H1 (cell line): ENCODE data around the gene KRTAP4-7. TPM values are rescaled to one million over a fixed set of nuclear protein-coding genes. Genes with fewer than 3 reads are reported as not detected.
"Not testable (repeated sequence)": the region's sequence is repeated elsewhere in the genome, so short reads cannot be mapped to it uniquely, and the experiment has no call there.

Experiments used
- CTCF ChIA-PET: fragments of 300-600 bp; sonication (Branson Sonifier 250); formaldehyde crosslinking; loops from one replicate; lab custom pipeline; 2021; ENCODE audit not compliant: partially characterized antibody; lab: Charles Lee
- POLR2A ChIA-PET: fragments of 300-600 bp; sonication (Branson Sonifier 250); formaldehyde crosslinking; loops from one replicate; lab custom pipeline; 2021; ENCODE audit warnings: inconsistent platforms; ENCODE audit not compliant: partially characterized antibody; lab: Charles Lee
- DNase-seq, 2 experiments: peaks; one replicate each; pipeline versions ENCODE4 v3.0.0 to v3.0.0-alpha.2; 2010 to 2022; ENCODE audit warnings: low spot score in 2 of 2, low read depth in 1 of 2, mixed read lengths in 1 of 2
- FAIRE-seq: peaks from 2 replicates; lab custom pipeline; 2011; peaks lifted over from hg19 to GRCh38; lab: Jason Lieb, UNC
- H2AFZ ChIP-seq: 2 replicates; pipeline ENCODE4 v1.8.1; 2012; ENCODE audit warnings: low read length, inconsistent platforms
- H2AK5ac ChIP-seq: 2 replicates; pipeline ENCODE4 v1.6.1; 2013; ENCODE audit warnings: low read depth, low read length
- H2BK120ac ChIP-seq: replicated peaks from 2 replicates; pipeline ENCODE3; 2013; ENCODE audit warnings: low read depth, low read length, inconsistent platforms
- H2BK12ac ChIP-seq: 2 replicates; pipeline ENCODE4 v1.6.1; 2013; ENCODE audit warnings: low read depth, low read length
- H2BK15ac ChIP-seq: 2 replicates; pipeline ENCODE4 v1.6.1; 2013; ENCODE audit warnings: low read length
- H2BK20ac ChIP-seq: 2 replicates; pipeline ENCODE4 v1.6.1; 2013; ENCODE audit warnings: low read length
- H2BK5ac ChIP-seq: 2 replicates; pipeline ENCODE4 v1.6.1; 2013; ENCODE audit warnings: low read depth, low read length
- H3K14ac ChIP-seq: 2 replicates; pipeline ENCODE4 v1.6.1; 2013; ENCODE audit warnings: inconsistent platforms; ENCODE audit not compliant: insufficient read length
- H3K18ac ChIP-seq: 2 replicates; pipeline ENCODE4 v1.6.1; 2013; ENCODE audit warnings: low read length; ENCODE audit errors: extremely low read depth
- H3K23ac ChIP-seq: 2 replicates; pipeline ENCODE4 v1.6.1; 2013; ENCODE audit warnings: inconsistent platforms; ENCODE audit not compliant: insufficient read length
- H3K23me2 ChIP-seq: 2 replicates; pipeline ENCODE4 v1.6.1; 2013; ENCODE audit warnings: low read depth, low read length
- H3K27ac ChIP-seq: 2 replicates; pipeline ENCODE4 v1.6.1; 2011; ENCODE audit warnings: low read depth, low read length, inconsistent platforms
- H3K27me3 ChIP-seq, 4 experiments: replicated peaks in 1 of 4; 1 replicate in 1 of 4; 2 replicates in 3 of 4; pipeline versions ENCODE4 v1.6.1 to v1.8.1; 2011 to 2013; ENCODE audit warnings: low read length in 3 of 4, mild to moderate bottlenecking in 3 of 4, inconsistent platforms in 2 of 4, mixed read lengths in 2 of 4, moderate library complexity in 1 of 4; ENCODE audit not compliant: control insufficient read depth in 3 of 4, insufficient read depth in 3 of 4; ENCODE audit errors: extremely low read depth in 1 of 4
- H3K36me3 ChIP-seq, 4 experiments: 2 replicates each; pipeline versions ENCODE4 v1.6.1 to v1.8.1; 2011 to 2013; ENCODE audit warnings: mild to moderate bottlenecking in 4 of 4, low read length in 3 of 4, moderate library complexity in 2 of 4, control low read depth in 1 of 4, inconsistent platforms in 1 of 4; ENCODE audit not compliant: insufficient read depth in 4 of 4, control insufficient read depth in 2 of 4
- H3K4ac ChIP-seq: replicated peaks from 2 replicates; pipeline ENCODE3; 2013; ENCODE audit warnings: low read length, low read depth, mixed read lengths, inconsistent platforms; ENCODE audit not compliant: insufficient read length
- H3K4me1 ChIP-seq, 4 experiments: replicated peaks in 1 of 4; 1 replicate in 1 of 4; 2 replicates in 3 of 4; pipeline versions ENCODE4 v1.6.1 to v1.8.1; 2011 to 2013; ENCODE audit warnings: low read length in 3 of 4, inconsistent platforms in 2 of 4, mixed read lengths in 1 of 4; ENCODE audit not compliant: insufficient read depth in 4 of 4, control insufficient read depth in 3 of 4
- H3K4me2 ChIP-seq, 2 experiments: 2 replicates each; pipeline versions ENCODE4 v1.6.1 to v1.8.1; 2011 to 2013; ENCODE audit warnings: low read depth in 2 of 2, low read length in 2 of 2, control low read depth in 1 of 2, inconsistent platforms in 1 of 2, mild to moderate bottlenecking in 1 of 2; ENCODE audit not compliant: insufficient read depth in 1 of 2
- H3K4me3 ChIP-seq, 4 experiments: fragments of 200-600, 300-600 bp in 1 of 4; sonication (generic), shearing (Covaris generic), sonication (Bioruptor Twin) in 1 of 4; 2 replicates each; pipeline versions ENCODE4 v1.5.1 to v1.8.1; 2011 to 2016; ENCODE audit warnings: low read length in 4 of 4, low read depth in 3 of 4, control low read depth in 2 of 4, inconsistent platforms in 2 of 4, mild to moderate bottlenecking in 2 of 4, mixed read lengths in 1 of 4, moderate library complexity in 1 of 4; ENCODE audit not compliant: insufficient read depth in 2 of 4; ENCODE audit errors: extremely low read depth in 1 of 4
- H3K56ac ChIP-seq: replicated peaks from 2 replicates; pipeline ENCODE3; 2013; ENCODE audit warnings: low read depth, mild to moderate bottlenecking, mixed read lengths, low read length, inconsistent platforms; ENCODE audit not compliant: insufficient read length
- H3K79me1 ChIP-seq: 2 replicates; pipeline ENCODE4 v1.6.1; 2013; ENCODE audit warnings: low read depth, low read length, control low read depth
- H3K79me2 ChIP-seq, 2 experiments: 2 replicates each; pipeline versions ENCODE4 v1.6.1 to v1.8.1; 2012 to 2013; ENCODE audit warnings: low read length in 2 of 2, mild to moderate bottlenecking in 2 of 2, inconsistent platforms in 1 of 2; ENCODE audit not compliant: insufficient read depth in 2 of 2, control insufficient read depth in 1 of 2
- H3K9ac ChIP-seq, 4 experiments: replicated peaks in 1 of 4; 1 replicate in 1 of 4; 2 replicates in 3 of 4; pipeline versions ENCODE4 v1.6.1 to v1.8.1; 2011 to 2013; ENCODE audit warnings: low read depth in 3 of 4, low read length in 3 of 4, control low read depth in 2 of 4, mild to moderate bottlenecking in 2 of 4, moderate library complexity in 2 of 4, inconsistent platforms in 1 of 4; ENCODE audit errors: extremely low read depth in 1 of 4
- H3K9me3 ChIP-seq, 2 experiments: 2 replicates each; pipeline versions ENCODE4 v1.6.1 to v1.8.1; 2012 to 2013; ENCODE audit warnings: mild to moderate bottlenecking in 2 of 2, moderate library complexity in 2 of 2, control low read depth in 1 of 2, inconsistent platforms in 1 of 2, low read depth in 1 of 2, low read length in 1 of 2, mixed read lengths in 1 of 2; ENCODE audit not compliant: insufficient read depth in 2 of 2
- H4K20me1 ChIP-seq, 2 experiments: replicated peaks in 1 of 2; 2 replicates each; pipeline versions ENCODE3 to v1.8.1; 2011 to 2013; ENCODE audit warnings: inconsistent platforms in 2 of 2, low read length in 2 of 2, mild to moderate bottlenecking in 1 of 2; ENCODE audit not compliant: insufficient read depth in 2 of 2, control insufficient read depth in 1 of 2
- H4K5ac ChIP-seq: 2 replicates; pipeline ENCODE4 v1.6.1; 2013; ENCODE audit warnings: low read length, low read depth, mixed read lengths, inconsistent platforms; ENCODE audit not compliant: insufficient read length
- H4K8ac ChIP-seq: 2 replicates; pipeline ENCODE4 v1.8.0; 2013; ENCODE audit warnings: mild to moderate bottlenecking, moderate library complexity, low read length, inconsistent platforms; ENCODE audit not compliant: insufficient read depth; ENCODE audit errors: extremely low read depth
- H4K91ac ChIP-seq: replicated peaks from 2 replicates; pipeline ENCODE3; 2013; ENCODE audit warnings: low read length, mixed read lengths, inconsistent platforms; ENCODE audit not compliant: insufficient read length
- BACH1 ChIP-seq: IDR thresholded peaks from 2 replicates; pipeline ENCODE4 v1.6.1; 2012; ENCODE audit warnings: low read length, improper control_type of control experiment
- CTBP2 ChIP-seq: IDR thresholded peaks from 2 replicates; pipeline ENCODE4 v1.7.0; 2011; ENCODE audit warnings: borderline replicate concordance, mild to moderate bottlenecking, moderate library complexity, mixed read lengths, low read length; ENCODE audit not compliant: insufficient read depth, insufficient read length
- HDAC6 ChIP-seq: IDR thresholded peaks from one replicate; pipeline ENCODE4 v1.7.1; 2012; ENCODE audit warnings: low read depth, mild to moderate bottlenecking, inconsistent platforms, low read length, moderate library complexity
- POLR2AphosphoS5 ChIP-seq: IDR thresholded peaks from 2 replicates; pipeline ENCODE4 v1.6.1; 2011; ENCODE audit warnings: low read depth, low read length
- RFX5 ChIP-seq: IDR thresholded peaks from 2 replicates; pipeline ENCODE4 v1.6.1; 2011; ENCODE audit warnings: low read depth, low read length, improper control_type of control experiment, borderline replicate concordance
- SAP30 ChIP-seq: fragments of 300-600 bp; sonication (generic); IDR thresholded peaks from 2 replicates; pipeline ENCODE4 v1.7.1; 2012; ENCODE audit warnings: low read length, moderate library complexity, mild to moderate bottlenecking, inconsistent platforms; ENCODE audit not compliant: insufficient read depth, insufficient replicate concordance
- SP2 ChIP-seq: IDR thresholded peaks from 2 replicates; pipeline ENCODE4 v1.6.1; 2012; ENCODE audit warnings: mild to moderate bottlenecking, low read length, inconsistent platforms
- WGBS, 2 experiments: shearing (Covaris generic) in 1 of 2; methylation state at CpG; one replicate each; pipeline versions ENCODE4 v1.1.6 to v1.1.7; 2013 to 2015; ENCODE audit warnings: low lambda C conversion rate in 2 of 2, mixed read lengths in 2 of 2, inconsistent platforms in 1 of 2, low coverage in 1 of 2, missing lambda C conversion rate in 1 of 2; ENCODE audit not compliant: insufficient replicate concordance in 2 of 2, insufficient coverage in 1 of 2, insufficient read length in 1 of 2; ENCODE audit errors: extremely low coverage in 1 of 2, missing lambda C conversion rate in 1 of 2; 5-methylcytosine and 5-hydroxymethylcytosine counted together
- polyA plus RNA-seq, 7 experiments: library from polyadenylated mRNA; depleted of rRNA in 3 of 7; stranded (reverse) in 5 of 7; unstranded in 2 of 7; fragments of >200 nt in 5 of 7; fragments of 200-250 nt in 2 of 7; gene quantifications; 1 replicate in 5 of 7; 2 replicates in 1 of 7; 4 replicates in 1 of 7; pipeline versions ENCODE4 v1.2.1 to v1.2.3, GENCODE V29; 2011 to 2013; ENCODE audit warnings: missing spikeins in 2 of 7, mixed read lengths in 2 of 7
- total RNA-seq: library from RNA; stranded (reverse); fragmentation: NEBNext Ultra II Directional; extraction: Animal tissue kit (Norgen Biotek cat#: 25700); gene quantifications from 2 replicates; pipeline ENCODE4 v1.2.1, GENCODE V29; 2021

KRTAP4-7 gene
- total and polyA plus RNA-seq, 2 of the 8 experiments (the other 6 are each of a cell fraction or from before 2014, with no cell fraction given), result not detected

DNA sequence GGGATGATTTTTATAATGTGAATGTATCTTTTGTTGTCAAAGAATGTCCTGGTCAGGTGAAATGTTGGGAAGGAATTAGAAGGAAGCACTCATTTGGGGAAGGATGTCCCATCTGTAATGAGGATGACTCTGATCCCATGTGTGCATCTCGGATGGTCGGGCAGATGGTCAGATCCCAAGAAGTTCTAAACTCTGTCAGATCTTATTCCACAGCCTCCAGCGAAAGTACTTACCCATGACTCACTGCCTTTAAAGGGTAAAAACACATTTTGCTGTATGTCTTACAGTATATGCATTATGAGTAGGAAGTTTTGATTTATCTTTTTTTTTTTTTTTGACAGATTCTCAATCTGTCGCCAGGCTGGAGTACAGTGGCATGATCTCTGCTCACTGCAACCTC lies 34.8 kb downstream of the KRTAP4-7 start (continued):
- TF ChIP-seq RFX5, result no peak
- TF ChIP-seq CTBP2, result no peak
- TF ChIP-seq SP2, result no peak
- no peak for TF ChIP-seq HDAC6
- TF ChIP-seq SAP30, result no peak
- TF ChIP-seq BACH1, result no peak
- TF ChIP-seq POLR2AphosphoS5, result no peak

DNA sequence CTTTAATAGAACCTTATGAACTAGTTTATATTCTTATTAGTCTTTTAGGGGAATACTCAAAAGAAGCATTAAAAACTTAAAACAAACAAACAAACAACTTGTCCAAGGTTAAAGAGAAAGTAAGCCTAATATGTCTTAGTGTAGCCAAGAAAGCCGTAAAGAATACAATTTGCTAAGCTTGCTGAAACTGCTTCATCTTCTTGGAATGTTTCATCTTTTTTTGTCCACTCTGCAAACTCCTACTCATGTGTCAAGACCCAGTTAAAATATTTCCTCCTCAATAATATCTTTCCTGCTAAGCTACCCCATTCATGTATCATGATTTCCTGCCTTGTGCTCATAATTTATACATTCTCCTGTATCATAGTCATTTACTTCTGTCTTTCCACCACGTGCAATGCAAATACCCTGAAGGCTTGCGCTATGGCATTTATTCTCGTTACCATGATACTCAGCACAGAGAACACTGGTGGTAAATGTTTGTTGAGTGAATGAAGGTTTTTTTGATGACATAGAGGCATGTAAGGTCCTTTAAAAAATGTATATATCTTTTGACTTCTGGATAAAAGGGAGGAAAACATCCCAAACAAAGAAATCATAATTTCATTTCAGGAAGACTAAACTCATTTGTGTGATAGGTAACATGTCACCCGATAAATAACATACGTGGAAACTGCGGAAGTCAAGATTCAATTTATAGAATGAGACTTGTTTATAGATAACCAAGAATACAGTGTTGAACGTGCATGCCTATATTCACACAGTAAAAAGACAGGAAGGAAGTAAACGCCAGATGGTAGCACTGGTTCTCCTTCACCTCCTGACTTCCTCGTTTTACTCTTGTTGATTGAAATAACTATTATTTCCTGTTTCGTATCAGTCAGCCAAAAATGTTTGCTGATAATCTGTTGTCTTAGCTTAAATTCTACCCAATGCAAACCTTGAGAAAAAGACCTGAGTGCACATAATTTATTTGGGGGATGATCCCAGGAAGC lies 36.0 kb downstream of the KRTAP4-7 start:
- H3K23ac ChIP-seq, H4K5ac ChIP-seq, H3K79me2 ChIP-seq, H3K18ac ChIP-seq, H4K20me1 ChIP-seq, H3K14ac ChIP-seq, H3K27ac ChIP-seq, H2BK20ac ChIP-seq, DNase-seq, H2AK5ac ChIP-seq, H3K9ac ChIP-seq, H2BK12ac ChIP-seq, H3K4me3 ChIP-seq, H3K56ac ChIP-seq, H4K91ac ChIP-seq, H3K23me2 ChIP-seq, H3K36me3 ChIP-seq, H3K4me2 ChIP-seq, H2BK15ac ChIP-seq, H2BK120ac ChIP-seq, H4K8ac ChIP-seq, FAIRE-seq, H3K4me1 ChIP-seq, H2BK5ac ChIP-seq, H3K9me3 ChIP-seq, POLR2A ChIA-PET, H3K4ac ChIP-seq, H3K79me1 ChIP-seq, H3K27me3 ChIP-seq, H2AFZ ChIP-seq: not testable (repeated sequence)
- WGBS, 2 experiments, result 85% methylated on average over 11 of the region's 11 CpGs; no CpG with 5 or more reads in 1 of the 2 experiments
- CTCF ChIA-PET, result interaction anchor here (0.7 kb wide), 1 partner anchor 10 kb away, joined by 3 read pairs; no protein-coding TSS in a partner anchor
